Lower leg skin (tissue), 4 donors: ENCODE measurements around the gene STAP2. TPM values are rescaled to one million over a fixed set of nuclear protein-coding genes. Genes with fewer than 3 reads are reported as not detected.

Source experiments
- DNase-seq, 2 donors: peaks; one replicate each; pipeline ENCODE4 v3.0.0-alpha.2; 2019; ENCODE audit warnings: low spot score in 2 of 2
- H3K4me3 ChIP-seq: fragments of 200-600 bp; sonication (generic); 2 replicates; pipeline ENCODE4 v1.5.1; 2017; ENCODE audit warnings: mild to moderate bottlenecking, low read depth; ENCODE audit not compliant: poor library complexity, severe bottlenecking
- POLR2A ChIP-seq, 2 donors: fragments of 450-650 bp; IDR thresholded peaks; one replicate each; pipeline ENCODE4 v1.6.1; 2016 to 2017; ENCODE audit warnings: antibody characterized with exemption in 2 of 2, mild to moderate bottlenecking in 1 of 2, moderate library complexity in 1 of 2
- WGBS, 2 donors: methylation state at CpG; one replicate each; pipeline ENCODE4 v1.1.5; 2018; 5-methylcytosine and 5-hydroxymethylcytosine counted together
- intact Hi-C: fragments of 100-400 bp; cut with DNase I; formaldehyde crosslinking; loops from one replicate; pipeline ENCODE4 v1.15.0; 2023; ENCODE audit warnings: low total_unique reads
- total RNA-seq, 4 donors: library from RNA; depleted of rRNA; stranded (reverse); fragments of >200 nt; gene quantifications; one replicate each; pipeline ENCODE4 v1.1.0, GENCODE V29; 2016
- TF ChIP-seq, protein P1 (sequence below), 3 donors: fragments of 450-650 bp; IDR thresholded peaks; one replicate each; pipeline ENCODE4 v1.5.1; 2016; ENCODE audit warnings: antibody characterized with exemption in 3 of 3, mild to moderate bottlenecking in 3 of 3, moderate library complexity in 2 of 3

STAP2 gene
- total RNA-seq, 4 donors from 2014 or later: 78.5 to 159 (median 122) TPM

DNA sequence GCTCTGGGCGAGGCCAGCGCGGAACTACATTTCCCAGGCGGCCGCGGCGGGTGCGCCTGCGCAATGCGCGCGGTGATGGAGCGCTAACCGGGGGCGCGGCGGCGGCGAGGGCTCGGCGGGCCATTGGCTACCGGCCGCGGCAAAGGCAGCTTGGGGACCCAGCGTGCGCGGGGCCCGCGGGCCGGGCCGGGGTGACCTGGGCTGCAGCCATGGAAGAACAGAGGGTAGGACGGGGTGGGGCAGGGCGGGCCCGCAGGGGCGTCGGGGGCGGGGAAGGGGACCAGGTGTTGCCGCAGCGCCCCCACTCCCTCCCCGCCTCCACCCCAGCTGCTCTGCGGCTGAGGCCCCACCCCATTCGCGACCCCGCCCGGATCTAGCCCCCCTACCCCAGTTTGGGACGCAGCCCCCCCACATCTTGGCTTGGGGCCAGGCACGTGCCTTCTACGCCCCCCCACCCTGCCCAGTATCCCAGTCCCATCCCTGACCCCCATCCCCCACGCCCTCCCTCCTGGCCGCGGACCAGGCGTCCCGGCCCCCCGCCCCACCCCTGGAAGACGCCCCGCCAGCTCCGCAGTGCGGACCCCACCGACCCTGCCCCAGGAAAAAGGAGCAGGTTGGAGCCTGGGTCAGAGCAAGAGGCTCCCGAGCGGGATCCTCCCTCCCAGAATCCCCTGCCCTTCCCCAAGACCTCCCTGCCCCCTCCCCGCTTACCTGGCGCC lies 33.9 kb downstream of the STAP2 start, which contains the start of gene FSD1:
FSD1 (plus strand) TSS at position 61 of the 719 bp plus-strand sequence; CDS start at position 210, 149 bp downstream.
- DNase-seq: no peak
- TF ChIP-seq POLR2A (IDR thresholded peaks at IDR 0.05): no peak
- TF ChIP-seq, protein P1, sequence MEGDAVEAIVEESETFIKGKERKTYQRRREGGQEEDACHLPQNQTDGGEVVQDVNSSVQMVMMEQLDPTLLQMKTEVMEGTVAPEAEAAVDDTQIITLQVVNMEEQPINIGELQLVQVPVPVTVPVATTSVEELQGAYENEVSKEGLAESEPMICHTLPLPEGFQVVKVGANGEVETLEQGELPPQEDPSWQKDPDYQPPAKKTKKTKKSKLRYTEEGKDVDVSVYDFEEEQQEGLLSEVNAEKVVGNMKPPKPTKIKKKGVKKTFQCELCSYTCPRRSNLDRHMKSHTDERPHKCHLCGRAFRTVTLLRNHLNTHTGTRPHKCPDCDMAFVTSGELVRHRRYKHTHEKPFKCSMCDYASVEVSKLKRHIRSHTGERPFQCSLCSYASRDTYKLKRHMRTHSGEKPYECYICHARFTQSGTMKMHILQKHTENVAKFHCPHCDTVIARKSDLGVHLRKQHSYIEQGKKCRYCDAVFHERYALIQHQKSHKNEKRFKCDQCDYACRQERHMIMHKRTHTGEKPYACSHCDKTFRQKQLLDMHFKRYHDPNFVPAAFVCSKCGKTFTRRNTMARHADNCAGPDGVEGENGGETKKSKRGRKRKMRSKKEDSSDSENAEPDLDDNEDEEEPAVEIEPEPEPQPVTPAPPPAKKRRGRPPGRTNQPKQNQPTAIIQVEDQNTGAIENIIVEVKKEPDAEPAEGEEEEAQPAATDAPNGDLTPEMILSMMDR (IDR thresholded peaks at IDR 0.05): no peak
- intact Hi-C loops: no loop called here
- 2 to 40% methylated on average over 2 to 38 of the region's 63 CpGs for WGBS, 2 donors
- H3K4me3 ChIP-seq: no peak within 1 kb of the TSS

DNA sequence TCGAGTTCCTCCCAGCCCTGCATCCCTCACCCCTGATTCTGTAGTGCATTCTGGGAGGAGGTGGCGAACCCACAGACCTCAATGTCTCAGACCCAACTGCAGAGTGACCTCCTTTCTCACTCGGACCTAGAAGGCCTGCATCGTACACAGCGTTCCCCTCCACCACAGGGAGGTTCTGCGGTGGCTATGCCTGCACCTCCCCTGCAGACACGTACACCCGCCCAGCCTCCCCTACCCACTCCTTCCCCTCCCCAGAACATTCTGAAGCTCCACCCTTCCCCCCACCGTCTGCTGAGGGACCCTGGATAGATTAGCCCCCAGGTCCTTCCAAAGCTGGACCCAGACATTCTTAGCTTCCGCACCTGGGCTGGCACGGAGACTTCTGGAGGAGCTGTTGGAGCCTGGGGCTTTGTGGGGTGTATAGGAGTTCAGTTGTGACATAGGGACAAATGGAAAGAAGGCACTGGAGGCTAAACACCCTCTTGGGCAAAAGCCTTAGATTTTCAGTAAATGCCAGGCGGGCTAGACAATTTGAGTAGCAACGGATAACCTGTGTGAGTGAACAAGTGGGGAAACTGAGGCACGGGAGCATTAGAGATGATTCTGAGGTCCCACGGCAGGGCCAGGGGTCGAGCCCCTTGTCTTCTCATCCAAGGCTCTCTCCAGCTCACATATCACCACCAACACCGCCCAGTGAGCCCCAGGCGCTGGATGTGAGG lies 34.6 kb downstream of the STAP2 start:
- DNase-seq: no peak
- TF ChIP-seq, protein P1 (IDR thresholded peaks at IDR 0.05): no peak
- TF ChIP-seq POLR2A (IDR thresholded peaks at IDR 0.05): no peak
- intact Hi-C loops: no loop called here
- H3K4me3 ChIP-seq: no peak overlapping the region
- WGBS, 2 donors: 40 to 47% methylated on average over 18 of the region's 18 CpGs

DNA sequence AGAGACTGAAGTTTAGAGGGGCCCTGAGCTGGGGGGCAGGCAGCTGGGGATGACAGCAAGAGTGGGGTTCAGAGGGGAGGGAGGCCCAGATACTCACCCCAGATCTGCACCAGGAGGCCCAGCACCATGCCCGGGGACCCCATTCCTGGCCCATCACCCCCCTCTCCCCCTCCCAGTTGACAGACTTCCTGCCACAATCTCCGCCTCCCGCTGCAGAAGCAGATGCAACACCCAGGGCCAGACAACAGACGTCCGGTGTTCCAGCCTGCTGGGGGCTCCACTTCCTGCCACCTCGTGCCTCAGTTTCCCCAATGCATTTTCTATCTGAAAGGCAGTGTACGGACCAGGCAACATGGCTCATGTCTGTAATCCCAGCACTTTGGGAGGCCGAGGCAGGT lies 36.4 kb downstream of the STAP2 start, which contains the start of gene TMIGD2:
TMIGD2 (minus strand) TSS at position 147 of the 398 bp plus-strand sequence; CDS start at position 143, 4 bp downstream.
- 47 to 60% methylated on average over 8 of the region's 8 CpGs for WGBS, 2 donors
- no peak for DNase-seq
- no peak within 1 kb of the TSS for H3K4me3 ChIP-seq
- TF ChIP-seq, protein P1 (IDR thresholded peaks at IDR 0.05): no peak
- no peak for TF ChIP-seq POLR2A (IDR thresholded peaks at IDR 0.05)
- intact Hi-C loops: no loop called here

DNA sequence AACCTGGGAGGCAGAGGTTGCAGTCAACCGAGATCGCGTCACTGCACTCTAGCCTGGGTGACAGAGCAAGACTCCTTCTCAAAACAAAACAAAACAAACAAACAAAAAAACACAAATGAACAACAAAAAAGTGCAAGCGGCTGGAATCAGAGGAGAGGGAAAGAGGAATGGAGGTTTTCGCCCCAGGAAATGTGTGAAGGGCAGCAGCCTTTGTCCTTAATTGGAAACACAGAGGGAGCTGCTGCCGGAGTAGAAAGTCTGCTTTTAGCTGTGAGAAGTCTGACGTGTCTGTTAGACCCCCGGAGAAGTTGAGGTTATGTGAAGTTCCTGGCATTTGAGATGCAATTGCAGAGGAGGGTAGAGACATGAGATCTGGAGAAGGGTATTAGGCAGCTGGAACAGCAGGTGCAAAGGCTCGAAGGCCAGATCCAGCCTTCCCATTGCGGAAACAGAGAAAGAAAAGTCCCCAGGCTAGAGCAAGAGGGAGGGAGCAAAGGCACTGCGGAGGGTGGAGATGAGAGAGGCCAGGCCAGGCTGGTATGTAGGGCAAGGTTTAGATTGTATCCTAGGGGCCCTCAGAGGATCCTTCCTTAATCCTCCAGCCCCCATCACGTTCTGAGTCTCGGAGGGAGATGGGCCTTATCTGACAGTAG lies 36.9 kb downstream of the STAP2 start:
- TF ChIP-seq, protein P1 (IDR thresholded peaks at IDR 0.05): no peak
- no peak for TF ChIP-seq POLR2A (IDR thresholded peaks at IDR 0.05)
- intact Hi-C loops: no loop called here
- no peak for DNase-seq
- 49 to 61% methylated on average over 13 of the region's 13 CpGs for WGBS, 2 donors
- H3K4me3 ChIP-seq: no peak overlapping the region

DNA sequence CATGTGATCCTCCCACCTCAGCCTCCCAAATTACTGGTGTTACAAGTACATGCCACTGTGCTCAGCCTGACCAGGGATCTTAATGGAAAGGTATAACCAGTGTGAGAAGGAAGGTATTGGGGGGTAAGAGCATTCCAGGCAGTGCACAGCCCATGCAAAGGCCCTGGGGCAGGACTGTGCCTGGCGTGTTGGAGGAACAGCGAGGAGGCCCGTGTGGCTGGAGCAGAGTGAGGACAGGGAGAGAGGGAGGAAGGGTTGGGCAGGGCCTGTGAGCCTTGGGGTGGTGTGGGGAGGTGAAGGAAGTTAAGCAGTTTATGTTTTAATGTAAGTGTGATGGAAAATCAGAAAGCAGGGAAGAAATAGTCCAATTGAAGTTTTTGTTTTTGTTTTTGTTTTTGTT lies 38.0 kb downstream of the STAP2 start:
- intact Hi-C loops: no loop called here
- DNase-seq: no peak
- TF ChIP-seq POLR2A (IDR thresholded peaks at IDR 0.05): no peak
- TF ChIP-seq, protein P1 (IDR thresholded peaks at IDR 0.05): no peak
- no peak overlapping the region for H3K4me3 ChIP-seq
- 87 to 89% methylated on average over 3 of the region's 3 CpGs for WGBS, 2 donors
